ENCODE results near the gene ITPR1.

Gene ITPR1

GRCh38 chr3:4801892-4802291 is 308.7 kb downstream of the ITPR1 start:
- DNase-seq (ENCODE audit: low spot score) = no peak
- TF ChIP-seq CTCF (IDR thresholded peaks at IDR 0.05; ENCODE audit: extremely low read depth, missing control alignments) = no peak

- no peak for TF ChIP-seq CTCF (IDR thresholded peaks at IDR 0.05; ENCODE audit: extremely low read depth, missing control alignments)
- DNase-seq (ENCODE audit: low spot score) = no peak
These were observed 309.8 kb downstream of the ITPR1 start for GRCh38 chr3:4802903-4803302.

GRCh38 chr3:4804161-4805058 is 311.3 kb downstream of the ITPR1 start:
- TF ChIP-seq CTCF (IDR thresholded peaks at IDR 0.05; ENCODE audit: extremely low read depth, missing control alignments) = no peak
- no peak for DNase-seq (ENCODE audit: low spot score)

GRCh38 chr3:4805662-4806061 is 312.5 kb downstream of the ITPR1 start:
- no peak for DNase-seq (ENCODE audit: low spot score)
- TF ChIP-seq CTCF (IDR thresholded peaks at IDR 0.05; ENCODE audit: extremely low read depth, missing control alignments) = no peak

- TF ChIP-seq CTCF (IDR thresholded peaks at IDR 0.05; ENCODE audit: extremely low read depth, missing control alignments) = no peak
- no peak for DNase-seq (ENCODE audit: low spot score)
These were observed 313.5 kb downstream of the ITPR1 start for GRCh38 chr3:4806535-4807108.

GRCh38 chr3:4807381-4808280 is 314.5 kb downstream of the ITPR1 start:
- TF ChIP-seq CTCF (IDR thresholded peaks at IDR 0.05; ENCODE audit: extremely low read depth, missing control alignments) = no peak
- DNase-seq (ENCODE audit: low spot score) = no peak

All from GM20000 (cell line).